Upper lobe of left lung (tissue), 6 donors: ENCODE results near the gene DGKI. TPM values are rescaled to one million over a fixed set of nuclear protein-coding genes. Genes with fewer than 3 reads are reported as not detected.

Experiments
- ATAC-seq, 2 donors: fragments of 200-7000 bp; cut with Tn5 transposase; one replicate each; pipeline ENCODE4 v1.9.1; 2022; ENCODE audit warnings: mild to moderate bottlenecking in 2 of 2, moderate library complexity in 2 of 2; ENCODE audit not compliant: low FRiP score in 2 of 2
- DNase-seq, 2 donors: peaks; one replicate each; pipeline ENCODE4 v3.0.0-alpha.2; 2019 to 2020
- H3K27ac ChIP-seq, 4 donors: fragments of 200-600 bp; sonication (generic); one replicate each; pipeline ENCODE4 v1.5.1; 2016 to 2019
- H3K27me3 ChIP-seq, 4 donors: fragments of 200-600 bp; sonication (generic); one replicate each; pipeline ENCODE4 v1.5.1; 2017 to 2019
- H3K36me3 ChIP-seq, 4 donors: fragments of 200-600 bp; sonication (generic); one replicate each; pipeline ENCODE4 v1.5.1; 2016 to 2019
- H3K4me1 ChIP-seq, 4 donors: fragments of 200-600 bp; sonication (generic); one replicate each; pipeline ENCODE4 v1.5.1; 2018 to 2019
- H3K4me3 ChIP-seq, 4 donors: fragments of 200-600 bp; sonication (generic); one replicate each; pipeline ENCODE4 v1.5.1; 2017 to 2019; ENCODE audit warnings: mild to moderate bottlenecking in 2 of 4, moderate library complexity in 1 of 4
- H3K9me3 ChIP-seq, 4 donors: fragments of 200-600 bp; sonication (generic); one replicate each; pipeline ENCODE4 v1.5.1; 2018 to 2019
- EP300 ChIP-seq, 4 donors: sonication (generic); formaldehyde crosslinking; IDR thresholded peaks; one replicate each; pipeline ENCODE4 v1.5.1; 2017; ENCODE audit warnings: antibody characterized with exemption in 4 of 4, control low read depth in 2 of 4
- POLR2A ChIP-seq, 4 donors: fragments of 450-650 bp; IDR thresholded peaks; one replicate each; pipeline ENCODE4 v1.5.1; 2016 to 2017; ENCODE audit warnings: antibody characterized with exemption in 4 of 4, mild to moderate bottlenecking in 2 of 4
- POLR2AphosphoS5 ChIP-seq, 2 donors: sonication (generic); formaldehyde crosslinking; IDR thresholded peaks; one replicate each; pipeline ENCODE4 v1.5.1; 2017; ENCODE audit warnings: antibody characterized with exemption in 2 of 2
- WGBS, 2 donors: methylation state at CpG; one replicate each; pipeline ENCODE4 v1.1.5; 2017 to 2018; 5-methylcytosine and 5-hydroxymethylcytosine counted together
- total RNA-seq, 6 donors: library from RNA; depleted of rRNA in 4 of 6; stranded (reverse); fragments of >200 nt in 4 of 6; gene quantifications; one replicate each; pipeline versions ENCODE4 v1.1.0 to v1.2.1, GENCODE V29; 2016 to 2021
- TF ChIP-seq, protein P1 (sequence below), 6 experiments: fragments of 450-650 bp in 4 of 6; fragments of 200-600 bp in 2 of 6; sonication (generic) in 2 of 6; IDR thresholded peaks; one replicate each; pipeline ENCODE4 v1.5.1; 2016 to 2019; ENCODE audit warnings: antibody characterized with exemption in 6 of 6
- donor health status: DM: no; HTN: no; CAD: no; lungs with moderate emphysema.
- donor health status: DM: no; HTN: yes; CAD: no; lungs with severe emphysema.

DGKI gene
- total RNA-seq, 6 donors from 2014 or later: under 0.01 to 4.5 (median 0.34) TPM; not detected in 1

DNA sequence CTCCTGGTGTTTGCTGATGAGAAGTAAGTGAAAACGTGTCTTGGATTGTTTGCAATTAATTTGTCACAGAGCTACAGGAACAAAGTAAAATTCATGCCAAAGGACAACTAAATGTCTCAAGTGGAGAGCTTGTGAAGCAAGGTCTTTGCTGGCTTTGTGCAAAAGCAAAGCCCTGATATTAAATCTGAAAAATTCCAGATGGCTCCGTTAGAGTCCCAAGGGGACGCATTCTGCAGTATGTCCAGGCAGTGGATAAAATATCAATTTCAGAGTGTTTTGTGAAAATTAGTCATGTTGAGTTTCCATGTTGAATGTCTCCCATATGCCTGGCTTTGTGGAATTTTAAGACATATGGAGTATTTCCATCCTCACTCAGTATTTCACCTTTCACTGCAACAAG, 400.7 kb downstream of the DGKI start:
- TF ChIP-seq EP300 (IDR thresholded peaks at IDR 0.05): no peak
- no peak for TF ChIP-seq POLR2AphosphoS5 (IDR thresholded peaks at IDR 0.05)
- TF ChIP-seq, protein P1, sequence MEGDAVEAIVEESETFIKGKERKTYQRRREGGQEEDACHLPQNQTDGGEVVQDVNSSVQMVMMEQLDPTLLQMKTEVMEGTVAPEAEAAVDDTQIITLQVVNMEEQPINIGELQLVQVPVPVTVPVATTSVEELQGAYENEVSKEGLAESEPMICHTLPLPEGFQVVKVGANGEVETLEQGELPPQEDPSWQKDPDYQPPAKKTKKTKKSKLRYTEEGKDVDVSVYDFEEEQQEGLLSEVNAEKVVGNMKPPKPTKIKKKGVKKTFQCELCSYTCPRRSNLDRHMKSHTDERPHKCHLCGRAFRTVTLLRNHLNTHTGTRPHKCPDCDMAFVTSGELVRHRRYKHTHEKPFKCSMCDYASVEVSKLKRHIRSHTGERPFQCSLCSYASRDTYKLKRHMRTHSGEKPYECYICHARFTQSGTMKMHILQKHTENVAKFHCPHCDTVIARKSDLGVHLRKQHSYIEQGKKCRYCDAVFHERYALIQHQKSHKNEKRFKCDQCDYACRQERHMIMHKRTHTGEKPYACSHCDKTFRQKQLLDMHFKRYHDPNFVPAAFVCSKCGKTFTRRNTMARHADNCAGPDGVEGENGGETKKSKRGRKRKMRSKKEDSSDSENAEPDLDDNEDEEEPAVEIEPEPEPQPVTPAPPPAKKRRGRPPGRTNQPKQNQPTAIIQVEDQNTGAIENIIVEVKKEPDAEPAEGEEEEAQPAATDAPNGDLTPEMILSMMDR (IDR thresholded peaks at IDR 0.05): no peak
- TF ChIP-seq POLR2A (IDR thresholded peaks at IDR 0.05): no peak
- Histone ChIP-seq H3K27ac (no peak overlapping the region), H3K36me3 (no peaks in the 10 kb centered on the region), H3K27me3 (no peaks in the 10 kb centered on the region), H3K4me1 (no peaks in the 10 kb centered on the region), H3K4me3 (no peak overlapping the region), H3K9me3 (no peaks in the 10 kb centered on the region)
- DNase-seq (no peak), ATAC-seq (no peak)
- WGBS, 2 donors: 69 to 74% methylated on average over 3 of the region's 3 CpGs

DNA sequence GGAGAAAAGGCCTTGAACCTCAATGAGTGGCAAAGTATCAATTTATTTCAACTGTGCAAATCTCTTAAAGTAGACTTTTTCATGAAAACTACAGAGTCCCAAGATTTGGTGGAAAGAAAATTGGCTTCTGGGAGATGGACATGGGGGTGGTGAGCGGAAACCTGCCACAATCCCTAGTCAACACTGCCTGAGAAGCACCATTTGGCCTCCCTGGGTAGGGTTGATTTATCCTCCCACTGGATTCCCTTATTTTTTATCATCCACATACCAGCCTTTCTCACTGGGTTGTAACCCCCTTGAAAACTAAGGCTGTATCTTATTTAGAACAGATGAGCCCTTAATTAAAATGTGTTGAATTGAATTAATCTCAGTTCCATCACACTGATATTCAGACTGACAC, 401.5 kb downstream of the DGKI start:
- H3K9me3 ChIP-seq: no peaks in the 10 kb centered on the region
- no peaks in the 10 kb centered on the region for H3K36me3 ChIP-seq
- no peak overlapping the region for H3K27ac ChIP-seq
- TF ChIP-seq POLR2AphosphoS5 (IDR thresholded peaks at IDR 0.05) (no peak), EP300 (IDR thresholded peaks at IDR 0.05) (no peak), POLR2A (IDR thresholded peaks at IDR 0.05) (no peak)
- TF ChIP-seq, protein P1 (IDR thresholded peaks at IDR 0.05): no peak
- ATAC-seq (no peak), DNase-seq (no peak)
- 67 to 78% methylated on average over 1 of the region's 1 CpG for WGBS, 2 donors
- no peaks in the 10 kb centered on the region for H3K4me1 ChIP-seq
- H3K27me3 ChIP-seq: no peaks in the 10 kb centered on the region
- no peak overlapping the region for H3K4me3 ChIP-seq

DNA sequence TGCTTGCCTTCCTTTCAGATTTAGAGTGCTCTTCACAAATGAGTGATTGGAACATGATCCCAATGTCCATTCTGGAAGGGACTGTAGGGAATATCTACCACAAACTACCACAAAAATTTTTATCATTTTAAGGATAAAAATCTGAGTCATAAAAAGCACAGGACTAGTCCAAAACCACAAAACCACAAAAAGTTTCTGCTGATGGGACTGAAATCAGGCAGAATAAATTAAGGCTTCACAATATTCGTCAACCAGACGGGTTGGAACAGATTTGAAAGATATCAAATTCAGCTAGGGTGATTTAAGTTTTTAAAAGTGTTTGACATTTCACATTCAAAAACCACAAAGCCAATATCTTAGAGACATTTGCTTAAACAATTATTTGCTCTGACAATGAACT, 403.2 kb downstream of the DGKI start:
- WGBS, 2 donors: 47 to 49% methylated on average over 2 of the region's 2 CpGs
- TF ChIP-seq EP300 (IDR thresholded peaks at IDR 0.05) (no peak), POLR2AphosphoS5 (IDR thresholded peaks at IDR 0.05) (no peak), POLR2A (IDR thresholded peaks at IDR 0.05) (no peak)
- TF ChIP-seq, protein P1 (IDR thresholded peaks at IDR 0.05): no peak
- no peak for ATAC-seq

DNA sequence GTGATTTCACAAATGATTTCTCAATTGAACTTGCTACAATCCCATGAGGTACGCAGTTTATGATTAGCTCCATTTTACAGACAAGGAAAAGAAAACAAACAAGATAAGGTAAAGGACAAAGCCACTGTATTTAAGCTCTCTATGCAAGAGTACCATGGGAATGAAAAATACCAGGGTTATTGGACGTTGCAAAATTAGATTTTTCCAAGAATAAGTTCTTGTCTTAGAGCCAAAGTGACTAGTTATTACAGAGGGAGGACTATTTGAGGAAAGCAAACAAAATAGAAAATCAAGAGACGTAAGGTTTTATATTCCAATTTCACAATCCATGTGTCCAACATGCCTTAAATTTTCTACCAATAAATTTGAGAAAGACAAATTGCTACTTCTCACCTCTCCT, 405.3 kb downstream of the DGKI start:
- Histone ChIP-seq H3K9me3 (no peaks in the 10 kb centered on the region), H3K27me3 (no peaks in the 10 kb centered on the region), H3K36me3 (no peaks in the 10 kb centered on the region), H3K4me1 (no peaks in the 10 kb centered on the region), H3K27ac (no peak overlapping the region), H3K4me3 (no peak overlapping the region)
- ATAC-seq (no peak), DNase-seq (no peak)
- no peak for TF ChIP-seq POLR2AphosphoS5 (IDR thresholded peaks at IDR 0.05)
- no peak for TF ChIP-seq EP300 (IDR thresholded peaks at IDR 0.05)
- TF ChIP-seq POLR2A (IDR thresholded peaks at IDR 0.05): no peak
- TF ChIP-seq, protein P1 (IDR thresholded peaks at IDR 0.05): no peak
- 52 to 62% methylated on average over 3 of the region's 3 CpGs for WGBS, 2 donors

More for the DNA sequence above, 403.2 kb downstream of the DGKI start:
- no peak overlapping the region for H3K27ac ChIP-seq
- H3K4me1 ChIP-seq: no peaks in the 10 kb centered on the region
- H3K4me3 ChIP-seq: no peak overlapping the region
- DNase-seq: no peak
- H3K36me3 ChIP-seq: no peaks in the 10 kb centered on the region
- no peaks in the 10 kb centered on the region for H3K9me3 ChIP-seq
- no peaks in the 10 kb centered on the region for H3K27me3 ChIP-seq
